ENCODE data around the gene TMEM203.
"Not testable (repeated sequence)": the region's sequence is repeated elsewhere in the genome, so short reads cannot be mapped to it uniquely, and the experiment has no call there.

Gene TMEM203

DNA sequence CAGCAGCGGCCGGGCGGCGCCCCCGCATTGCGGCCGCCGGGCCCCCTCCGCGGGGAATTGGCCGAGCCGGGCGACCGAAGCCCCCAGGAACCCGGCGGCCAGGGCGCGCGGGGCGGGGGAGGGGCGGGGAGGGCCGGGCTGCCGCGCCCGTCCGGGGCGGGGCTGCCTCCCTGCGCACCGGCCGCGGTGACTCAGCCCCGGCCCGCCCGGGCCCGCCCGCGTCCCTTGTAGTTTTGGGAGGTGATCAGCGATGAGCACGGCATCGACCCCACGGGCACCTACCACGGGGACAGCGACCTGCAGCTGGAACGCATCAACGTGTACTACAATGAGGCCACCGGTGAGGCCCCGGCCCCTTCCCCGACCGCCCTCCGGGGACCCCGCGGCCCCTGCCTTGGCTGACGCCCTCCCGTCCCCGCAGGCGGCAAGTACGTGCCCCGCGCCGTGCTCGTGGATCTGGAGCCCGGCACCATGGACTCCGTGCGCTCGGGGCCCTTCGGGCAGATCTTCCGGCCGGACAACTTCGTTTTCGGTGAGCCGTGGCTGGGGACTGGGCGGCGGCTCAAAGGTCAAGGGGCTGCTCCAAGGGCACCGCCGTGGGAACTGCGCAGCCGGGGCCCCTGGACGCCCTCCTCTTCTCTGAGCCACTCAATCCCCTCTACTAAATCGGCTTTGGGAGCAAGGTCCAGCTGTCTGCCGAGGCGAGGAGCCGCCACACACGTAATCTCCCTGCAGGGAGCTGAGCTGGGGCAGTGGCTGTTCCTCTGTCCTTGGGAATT, 36.2 kb upstream of the TMEM203 start:
- DNase-seq: peak; percentile 60

DNA sequence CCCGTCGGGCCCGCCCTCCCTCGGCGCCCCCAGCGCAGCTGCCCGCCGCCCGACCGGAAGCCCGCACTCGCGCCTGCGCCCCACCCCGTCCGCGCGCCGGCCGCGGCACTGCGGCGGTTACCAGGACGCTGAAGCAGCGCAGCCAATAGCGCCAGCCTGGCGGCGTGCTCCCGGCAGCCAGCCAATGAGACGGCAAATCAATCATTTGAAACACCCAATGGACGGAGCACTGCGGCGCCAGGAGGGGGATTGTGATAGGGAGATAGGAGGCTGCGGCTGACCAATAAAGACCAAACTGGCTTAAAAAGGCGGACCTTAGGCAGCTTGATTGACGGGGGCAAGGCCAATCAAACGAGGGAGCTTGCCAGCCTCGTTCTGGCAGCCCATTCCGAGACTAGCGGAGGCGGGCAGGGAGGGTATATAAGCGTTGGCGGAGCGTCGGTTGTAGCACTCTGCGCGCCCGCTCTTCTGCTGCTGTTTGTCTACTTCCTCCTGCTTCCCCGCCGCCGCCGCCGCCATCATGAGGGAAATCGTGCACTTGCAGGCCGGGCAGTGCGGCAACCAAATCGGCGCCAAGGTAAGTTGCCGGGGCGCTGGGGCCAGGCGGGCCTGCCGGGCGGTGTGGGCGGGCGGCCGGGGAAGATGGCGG, 35.5 kb upstream of the TMEM203 start, which contains the start of gene TUBB4B:
TUBB4B (plus strand) TSS at position 447 of the 649 bp plus-strand sequence; CDS start at position 521, 74 bp downstream.
- peak; percentile 100 for DNase-seq

DNA sequence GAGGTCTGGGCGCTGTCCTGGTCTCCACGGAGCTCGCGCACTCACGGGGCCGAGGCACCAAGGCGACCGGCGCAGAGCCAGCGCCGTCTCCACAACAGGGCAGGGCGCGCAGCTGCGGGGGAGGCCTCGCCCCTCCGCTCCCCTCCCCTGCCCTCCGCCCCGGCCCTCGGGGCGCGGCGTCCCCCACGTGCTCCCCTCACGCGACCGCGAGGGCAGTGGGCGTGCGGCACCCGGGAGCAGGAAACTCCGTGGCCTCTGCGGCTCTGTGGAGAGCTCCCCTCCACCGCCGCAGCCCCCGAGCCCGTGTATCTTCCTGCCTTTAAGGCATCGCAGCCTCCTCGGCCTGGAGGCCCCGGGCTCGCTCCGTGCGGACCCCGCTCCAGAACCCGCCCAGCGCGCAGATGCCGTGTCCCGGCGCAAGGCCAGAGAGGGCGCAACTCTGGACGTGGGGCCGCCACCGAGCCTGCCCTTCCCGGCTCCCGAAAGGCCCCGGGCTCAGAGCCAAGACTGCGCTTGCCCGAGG, 34.9 kb upstream of the TMEM203 start:
- peak; percentile 71 for DNase-seq

DNA sequence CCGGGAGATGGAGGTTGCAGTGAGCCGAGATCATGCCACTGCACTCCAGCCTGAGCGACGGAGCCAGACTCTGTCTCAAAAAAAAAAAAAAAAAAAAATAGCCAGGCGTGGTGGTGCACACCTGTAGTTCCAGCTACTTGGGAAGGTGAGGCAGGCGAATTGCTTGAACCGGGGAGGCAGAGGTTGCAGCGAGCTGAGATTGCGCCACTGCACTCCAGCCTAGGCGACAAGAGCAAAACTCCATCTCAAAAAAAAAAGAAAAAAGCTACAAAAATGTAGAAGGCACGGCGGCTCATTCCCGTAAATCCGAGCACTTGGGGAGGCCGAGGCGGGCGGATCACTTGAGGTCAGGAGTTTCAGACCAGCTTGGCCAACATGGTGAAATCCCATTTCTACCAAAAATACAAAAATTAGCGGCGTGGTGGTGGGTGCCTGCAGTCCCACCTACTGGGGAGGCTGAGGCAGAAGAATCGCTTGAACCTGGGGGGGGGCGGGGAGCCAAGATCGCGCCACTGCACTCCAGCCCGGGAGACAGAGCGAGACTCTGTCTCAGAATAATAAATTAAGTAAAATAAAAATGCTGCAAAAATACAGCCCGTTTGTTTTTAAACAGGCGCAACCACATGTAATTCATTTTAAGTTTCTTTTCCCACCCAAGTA, 34.2 kb upstream of the TMEM203 start:
- not testable (repeated sequence) for DNase-seq

DNA sequence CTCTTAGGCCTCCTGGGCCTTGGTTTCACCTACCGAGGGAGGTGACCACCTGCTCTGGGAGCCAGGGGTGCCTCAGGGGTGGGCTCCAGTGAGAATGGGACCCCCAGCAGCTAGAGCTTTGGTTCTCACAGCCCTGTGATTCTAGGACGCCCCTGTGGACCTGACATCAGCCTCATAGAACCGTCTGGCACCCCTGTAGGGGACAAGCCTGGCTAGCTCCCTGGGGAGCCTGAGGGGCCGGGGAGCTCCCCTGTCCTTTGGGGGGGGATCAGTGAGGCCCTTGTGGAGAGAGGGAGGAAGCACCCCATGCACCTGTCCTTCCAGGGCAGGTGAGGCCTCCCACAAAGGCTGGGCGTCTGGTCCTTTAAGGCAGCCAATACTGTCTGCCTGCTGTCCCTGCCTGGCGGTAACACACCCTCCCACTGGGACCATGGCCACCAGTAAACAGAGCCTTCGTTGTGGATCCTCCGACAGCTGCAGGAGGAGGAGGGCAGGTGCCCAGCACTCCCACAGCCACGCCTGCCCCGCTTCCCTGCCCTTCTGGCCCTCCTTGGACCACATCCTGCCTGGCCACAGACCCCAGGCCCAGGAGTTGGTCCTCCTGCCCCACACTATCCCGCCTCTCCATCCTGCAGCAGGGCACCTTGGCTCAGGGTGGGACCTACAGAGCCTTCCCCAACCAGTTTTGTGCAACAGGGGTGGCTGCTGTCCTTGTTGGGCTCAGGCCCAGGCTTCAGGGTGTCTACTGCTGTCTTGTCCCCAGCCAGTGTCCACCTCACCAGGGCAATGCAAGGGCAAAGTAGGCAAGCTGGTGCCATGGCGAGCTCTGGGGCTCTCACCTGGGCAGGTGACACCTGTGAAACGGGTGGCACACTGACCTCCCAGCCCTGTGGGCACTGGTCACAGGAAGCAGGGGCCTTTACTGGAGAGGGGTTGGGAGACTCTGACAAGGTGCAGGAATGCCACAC, 32.6 kb upstream of the TMEM203 start:
- no peak for DNase-seq

DNA sequence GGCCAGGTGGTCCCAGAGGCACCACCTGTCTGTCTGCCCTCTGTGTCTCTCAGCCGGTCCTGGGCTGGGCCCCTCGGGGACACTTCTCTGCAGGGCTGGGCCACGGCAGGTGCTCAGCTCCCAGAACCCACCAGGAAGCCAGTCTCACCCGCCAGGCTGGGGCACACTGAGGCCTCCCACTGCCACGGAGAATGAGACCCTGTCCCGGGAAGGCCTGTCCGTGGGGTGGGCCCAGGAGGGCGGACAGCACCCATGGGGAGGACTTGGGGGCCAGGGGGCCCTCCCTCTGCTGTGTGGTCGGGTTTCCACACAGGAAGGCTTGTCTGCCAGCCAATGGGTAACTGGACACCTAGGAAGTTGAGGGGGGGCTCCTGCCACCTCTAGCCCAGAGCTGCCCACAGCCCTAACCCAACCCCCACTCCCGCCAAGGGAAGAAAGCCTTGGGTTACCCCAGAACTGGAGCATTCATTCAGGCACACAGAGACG, 31.5 kb upstream of the TMEM203 start:
- no peak for DNase-seq

DNA sequence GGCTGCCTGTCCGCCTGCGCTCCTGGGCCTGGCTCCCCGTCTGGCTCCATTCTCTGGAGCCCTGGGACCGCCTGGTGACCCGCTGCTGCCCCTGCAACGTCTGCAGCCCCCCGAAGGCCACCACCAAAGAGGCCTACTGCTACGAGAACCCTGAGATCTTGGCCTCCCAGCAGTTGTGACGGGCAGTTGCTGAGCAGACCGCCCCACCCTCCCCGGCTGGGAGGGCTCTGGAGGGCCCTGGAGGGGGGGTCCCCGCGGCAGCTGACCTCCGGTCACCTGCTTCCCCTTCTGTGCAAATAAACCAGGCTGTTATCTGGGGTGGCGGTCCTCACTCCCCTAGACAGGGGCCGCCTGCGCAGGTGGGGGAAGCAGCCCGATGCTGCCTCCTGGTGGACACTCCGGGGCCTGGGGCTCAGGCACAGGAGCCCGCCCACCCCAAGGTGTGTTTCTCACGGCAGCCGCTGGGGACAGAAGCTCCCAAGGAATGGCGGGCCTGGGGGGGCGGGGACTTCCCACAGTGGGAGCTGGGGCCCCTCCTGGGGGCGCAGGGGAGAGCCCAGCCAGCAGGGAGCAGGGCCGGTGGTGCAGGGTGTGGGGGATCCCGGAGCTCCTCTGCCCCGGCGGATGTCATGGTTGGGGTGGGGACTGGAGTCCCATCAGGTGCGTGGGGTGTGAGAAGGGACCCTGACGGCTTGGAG, 30.9 kb upstream of the TMEM203 start:
- DNase-seq: peak; percentile 77

DNA sequence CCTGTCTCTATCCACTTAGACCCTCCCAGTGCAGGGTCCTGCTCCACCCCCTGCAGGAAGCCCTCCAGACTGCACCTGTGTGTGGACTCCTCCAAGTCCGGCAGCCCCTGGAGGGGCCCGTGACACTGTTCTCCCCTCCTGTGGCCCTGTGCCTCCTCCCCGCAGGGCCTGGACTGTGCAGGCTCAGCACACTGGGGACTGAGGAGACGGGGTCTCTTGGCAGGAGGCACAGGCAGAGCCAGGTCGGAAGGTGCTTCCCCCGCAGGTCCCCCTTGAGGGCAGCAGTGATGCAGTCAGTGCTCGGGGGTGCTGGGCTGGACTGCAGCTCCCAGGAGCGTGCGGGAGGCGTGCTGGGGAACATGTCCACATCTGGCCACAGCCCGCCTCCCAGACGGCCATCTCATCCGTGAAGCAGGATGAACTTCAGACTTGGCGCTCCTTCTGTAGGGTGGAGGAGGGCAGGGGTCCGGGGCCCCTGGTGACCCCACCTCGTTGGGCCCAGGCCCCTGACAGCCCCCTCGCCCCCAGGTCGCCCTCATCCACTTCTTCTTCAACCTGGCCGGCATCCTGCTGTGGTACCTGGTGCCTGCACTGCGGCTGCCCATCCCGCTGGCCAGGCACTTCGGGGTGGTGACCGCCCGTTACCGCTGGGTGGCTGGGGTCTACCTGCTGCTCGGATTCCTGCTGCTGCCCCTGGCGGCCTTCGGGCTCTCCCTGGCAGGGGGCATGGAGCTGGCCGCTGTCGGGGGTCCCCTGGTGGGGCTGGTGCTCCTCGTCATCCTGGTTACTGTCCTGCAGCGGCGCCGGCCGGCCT, 30.2 kb upstream of the TMEM203 start:
- no peak for DNase-seq

DNA sequence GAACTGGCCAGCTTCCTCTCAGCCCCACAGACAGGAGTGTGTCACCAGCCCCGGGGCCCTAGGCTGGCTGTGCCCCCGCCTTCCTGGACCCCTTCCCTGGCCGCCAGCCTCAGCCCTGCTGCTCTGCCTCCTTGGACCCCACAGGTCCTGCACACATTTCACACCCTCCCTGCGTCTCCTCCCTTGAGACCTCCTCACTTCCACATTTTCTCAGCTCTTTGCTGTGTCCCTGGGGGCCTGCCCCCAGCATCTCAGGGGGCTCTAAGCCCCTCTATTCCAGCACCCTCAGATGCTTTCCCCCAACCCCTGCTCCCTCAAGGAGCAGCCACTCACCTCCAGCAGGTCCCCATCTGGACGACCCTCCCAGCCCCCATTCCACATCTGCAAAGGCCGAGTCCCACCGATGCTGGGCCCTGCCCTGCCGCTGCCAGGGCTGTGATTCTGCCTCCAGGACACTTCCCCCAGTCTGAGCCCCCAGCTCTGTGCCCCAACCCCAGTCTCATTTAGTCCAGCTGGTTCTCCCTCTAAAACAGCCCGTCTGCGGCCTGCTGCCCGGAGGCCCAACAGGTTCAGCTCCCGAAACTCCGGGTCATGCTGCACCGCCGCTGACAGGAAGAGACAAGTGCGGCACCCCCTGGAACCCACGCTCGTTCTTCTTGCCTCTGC, 29.4 kb upstream of the TMEM203 start:
- DNase-seq: no peak

DNA sequence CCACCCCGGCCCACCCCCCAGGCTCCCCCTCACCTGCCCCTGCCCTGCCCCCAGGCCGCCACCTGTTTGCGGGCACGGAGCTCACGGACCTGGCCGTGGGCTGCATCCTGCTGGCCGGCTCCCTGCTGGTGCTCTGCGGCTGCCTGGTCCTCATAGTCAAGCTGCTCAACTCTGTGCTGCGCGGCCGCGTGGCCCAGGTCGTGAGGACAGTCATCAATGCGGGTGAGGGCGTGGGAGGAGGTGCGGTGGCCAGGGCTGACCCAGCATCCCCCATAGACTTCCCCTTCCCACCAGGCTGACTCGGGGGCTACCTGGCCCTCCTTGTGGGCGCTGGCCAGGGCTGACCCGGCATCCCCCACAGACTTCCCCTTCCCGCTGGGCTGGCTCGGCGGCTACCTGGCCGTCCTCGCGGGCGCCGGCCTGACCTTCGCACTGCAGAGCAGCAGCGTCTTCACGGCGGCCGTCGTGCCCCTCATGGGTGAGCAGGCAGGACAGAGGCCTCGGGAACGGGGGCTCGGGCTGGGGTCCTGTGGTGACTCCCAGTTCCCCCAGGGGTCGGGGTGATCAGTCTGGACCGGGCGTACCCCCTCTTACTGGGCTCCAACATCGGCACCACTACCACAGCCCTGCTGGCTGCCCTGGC, 28.7 kb upstream of the TMEM203 start:
- no peak for DNase-seq

DNA sequence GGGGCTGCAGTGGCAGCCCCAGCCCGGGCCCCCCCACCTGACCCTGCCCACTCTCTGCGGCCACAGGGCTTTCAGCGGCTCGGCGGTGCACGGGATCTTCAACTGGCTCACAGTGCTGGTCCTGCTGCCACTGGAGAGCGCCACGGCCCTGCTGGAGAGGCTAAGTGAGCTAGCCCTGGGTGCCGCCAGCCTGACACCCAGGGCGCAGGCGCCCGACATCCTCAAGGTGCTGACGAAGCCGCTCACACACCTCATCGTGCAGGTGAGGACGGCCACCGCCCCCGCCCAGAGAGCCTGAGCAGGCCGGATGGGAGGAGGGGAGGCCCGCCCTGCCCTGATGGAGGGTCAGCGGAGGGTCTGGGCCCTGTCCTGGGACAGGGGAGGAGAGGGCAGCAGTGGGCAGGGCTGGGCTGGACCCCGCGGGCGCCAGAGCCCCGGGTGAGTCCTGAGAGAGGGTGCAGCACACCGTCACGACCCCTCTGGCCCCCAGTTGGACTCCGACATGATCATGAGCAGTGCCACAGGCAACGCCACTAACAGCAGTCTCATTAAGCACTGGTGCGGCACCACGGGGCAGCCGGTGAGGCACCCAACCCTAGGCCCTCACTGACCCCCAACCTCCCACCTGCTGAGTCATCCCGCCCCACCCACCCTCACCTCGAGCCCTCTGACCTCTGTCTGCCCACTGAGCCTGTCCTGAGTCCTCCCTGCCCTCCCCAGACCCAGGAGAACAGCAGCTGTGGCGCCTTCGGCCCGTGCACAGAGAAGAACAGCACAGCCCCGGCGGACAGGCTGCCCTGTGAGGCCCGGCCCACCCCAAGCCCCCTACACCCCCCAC, 27.9 kb upstream of the TMEM203 start:
- DNase-seq: no peak

DNA sequence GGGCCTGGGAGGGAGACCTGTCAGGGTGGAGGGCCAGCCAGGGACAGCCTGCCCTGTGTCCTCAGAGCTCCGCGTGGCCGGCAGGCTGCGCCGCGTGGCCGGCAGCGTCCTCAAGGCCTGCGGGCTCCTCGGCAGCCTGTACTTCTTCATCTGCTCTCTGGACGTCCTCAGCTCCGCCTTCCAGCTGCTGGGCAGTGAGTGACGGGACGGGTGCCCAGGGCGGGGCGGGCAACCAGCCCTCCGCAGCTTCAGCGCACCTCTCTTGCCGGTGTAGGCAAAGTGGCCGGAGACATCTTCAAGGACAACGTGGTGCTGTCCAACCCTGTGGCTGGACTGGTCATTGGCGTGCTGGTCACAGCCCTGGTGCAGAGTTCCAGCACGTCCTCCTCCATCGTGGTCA, 27.1 kb upstream of the TMEM203 start:
- DNase-seq: no peak

DNA sequence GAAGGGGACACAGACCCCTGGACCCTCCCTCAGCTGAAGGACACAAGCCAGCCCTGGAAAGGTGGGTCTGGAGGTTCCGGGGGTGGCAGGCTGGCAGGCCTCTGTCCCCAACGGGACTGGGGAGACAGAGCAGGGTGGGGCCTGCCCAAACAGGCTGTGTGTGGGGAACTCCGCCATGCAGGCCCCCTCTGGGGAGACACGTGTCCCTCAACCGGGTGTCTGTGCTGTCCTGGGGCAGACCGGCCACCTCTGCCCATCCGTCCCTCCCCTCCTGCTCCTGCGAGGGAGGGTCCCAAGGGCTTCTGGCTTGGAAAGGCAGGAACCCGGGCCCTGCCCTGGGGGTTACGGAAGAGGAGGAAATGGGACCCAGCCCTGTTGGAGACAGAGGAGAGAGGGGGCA, 26.7 kb upstream of the TMEM203 start:
- DNase-seq: no peak

DNA sequence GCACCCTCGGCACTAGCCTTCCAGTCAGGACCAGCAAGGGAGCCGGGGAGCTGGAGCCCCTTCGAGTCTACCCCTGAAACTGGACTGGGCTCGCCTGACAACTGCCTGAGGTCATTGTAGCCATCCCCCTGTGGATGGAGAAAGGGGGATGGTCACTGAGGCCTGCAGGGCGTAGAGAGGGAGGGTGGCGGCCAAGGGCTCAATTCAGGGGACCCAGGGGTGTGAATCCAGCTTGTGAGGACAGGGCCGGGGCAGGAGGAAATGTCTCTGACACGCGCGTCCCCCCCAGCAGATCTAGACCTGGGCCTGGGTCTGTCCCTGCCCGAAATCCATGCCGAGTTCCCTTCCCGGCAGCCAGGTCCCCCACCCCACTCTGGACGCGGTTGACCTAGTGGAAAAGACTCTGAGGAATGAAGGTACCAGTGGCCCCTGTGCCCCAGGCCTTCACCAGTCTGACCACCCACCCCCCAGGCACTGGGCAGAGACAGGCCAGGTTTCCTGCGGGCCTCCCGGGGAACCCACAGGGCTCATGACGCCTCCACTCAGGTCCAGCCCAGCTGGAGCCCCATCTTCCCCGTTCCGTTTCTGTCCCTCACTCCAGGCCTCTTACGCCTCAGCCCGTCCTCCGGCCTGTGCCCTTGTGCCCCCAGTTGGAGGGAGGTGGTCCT, 26.1 kb upstream of the TMEM203 start:
- DNase-seq: no peak

DNA sequence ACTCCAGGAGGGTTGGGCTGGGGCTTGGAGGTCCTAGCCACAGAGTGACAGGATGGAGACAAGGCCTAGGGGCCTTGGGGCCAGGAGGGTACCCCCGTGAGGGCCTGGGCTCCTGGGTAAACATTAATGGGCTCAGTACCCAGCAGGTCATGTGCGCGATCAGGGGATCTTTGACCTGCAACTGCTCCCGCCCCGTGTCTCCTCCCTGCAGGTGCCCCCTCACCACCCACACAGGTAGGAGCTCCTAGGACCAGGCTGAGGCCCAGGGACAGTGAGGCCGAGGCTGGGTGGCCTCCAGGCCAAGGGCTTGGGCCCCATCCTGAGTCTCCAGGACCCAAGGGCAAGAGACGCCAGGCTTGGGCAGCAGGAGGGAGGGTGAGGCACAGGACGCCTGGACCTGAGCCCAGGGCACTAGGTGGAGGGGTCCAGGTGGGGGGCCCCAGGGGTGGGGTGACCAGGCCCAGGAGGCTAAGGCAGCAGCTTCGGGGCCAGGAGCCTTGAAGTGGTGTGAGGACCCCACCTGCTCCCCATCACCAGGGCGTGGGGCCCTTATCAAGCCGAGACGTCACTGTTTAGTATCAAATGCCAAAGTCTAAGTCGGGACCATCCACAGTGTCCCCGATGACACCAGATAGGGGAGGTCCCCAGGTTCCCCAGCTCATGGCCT, 25.4 kb upstream of the TMEM203 start, which contains the start of gene SLC34A3:
SLC34A3 (plus strand) TSS at position 197 of the 667 bp plus-strand sequence. CDS start 802 bp downstream, outside the sequence.
- DNase-seq: no peak

DNA sequence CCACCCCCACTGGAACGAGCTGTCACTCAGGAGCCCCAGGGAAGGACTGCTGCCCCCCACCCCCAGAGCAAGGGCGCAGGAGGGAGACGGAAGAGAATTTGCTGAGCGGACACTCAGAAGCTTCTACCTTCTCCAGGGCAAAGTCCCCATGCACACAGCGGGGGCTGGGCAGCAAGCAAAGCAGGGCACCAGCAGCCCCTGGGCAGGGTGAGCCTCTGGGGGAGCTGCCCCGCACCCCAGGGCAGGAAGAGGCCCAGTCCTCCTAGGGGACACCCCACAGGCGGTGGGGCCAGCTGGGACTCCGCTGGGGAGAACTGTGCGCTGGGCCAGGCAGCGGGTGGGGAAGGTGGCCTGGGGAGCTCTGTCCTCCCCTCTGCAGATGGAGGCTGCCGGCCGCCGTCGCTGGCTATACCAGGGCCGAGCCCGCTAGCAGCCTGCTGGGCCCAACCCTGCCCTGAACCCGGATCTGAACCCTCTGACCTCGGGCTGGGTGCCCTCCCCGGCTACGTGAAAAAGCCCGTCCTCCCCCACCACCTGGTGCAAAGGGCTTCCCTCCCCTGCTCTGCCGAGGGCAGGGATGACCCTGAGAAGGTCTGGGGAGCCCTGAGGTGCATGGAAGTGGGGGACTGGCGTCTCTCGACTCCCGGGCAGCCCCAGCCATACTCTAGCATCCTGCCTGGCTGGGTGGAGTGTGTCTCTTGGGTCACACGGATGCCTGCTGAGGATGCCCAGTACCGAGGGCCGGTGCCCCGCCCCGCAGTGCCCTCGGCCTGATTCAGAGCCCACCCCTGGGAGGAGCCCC, 24.7 kb upstream of the TMEM203 start:
- no peak for DNase-seq
